ENCODE results near the gene ACP4. TPM values are rescaled to one million over a fixed set of nuclear protein-coding genes. Genes with fewer than 3 reads are reported as not detected.
A peak's percentile ranks its signal among the peaks of the same experiment; 100 is the strongest.
"Not testable (repeated sequence)": the region's sequence is repeated elsewhere in the genome, so short reads cannot be mapped to it uniquely, and the experiment has no call there.

Gene ACP4
- total RNA-seq, 1 donor, result not detected

DNA sequence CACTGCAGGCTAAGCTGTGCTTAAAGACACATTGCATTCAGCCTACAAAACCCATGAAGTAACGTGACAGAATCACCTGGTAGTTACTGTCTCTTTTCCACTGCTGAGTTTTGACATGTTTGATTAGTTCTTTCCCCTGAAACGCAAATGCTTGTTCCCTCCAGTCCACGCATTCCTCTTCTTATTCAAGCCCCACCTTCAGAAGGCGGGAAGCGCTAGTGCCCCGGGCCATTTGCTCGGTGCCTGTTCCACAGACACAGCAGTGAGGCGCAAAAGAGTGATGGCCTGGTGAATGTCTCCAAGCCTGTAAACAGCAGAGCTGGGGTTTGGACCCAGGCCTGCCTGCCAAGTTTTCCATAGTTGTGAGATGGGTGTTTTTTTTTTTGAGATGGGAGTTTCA, 10.9 kb downstream of the ACP4 start:
- no peaks in the 10 kb centered on the region for H3K27me3 ChIP-seq (ENCODE audit: insufficient read depth, low read length)
- H3K79me2 ChIP-seq (ENCODE audit: insufficient read depth, low read length), result peaks cover 38% of the 10 kb centered on the region
- H3K27ac ChIP-seq (ENCODE audit: low read depth, low read length), result no peak overlapping the region
- no peak overlapping the region for H3K4me3 ChIP-seq (ENCODE audit: insufficient read depth, low read length)
- DNase-seq (ENCODE audit: insufficient read length, low spot score, missing footprints), result peak; percentile 11
- H4K20me1 ChIP-seq (ENCODE audit: insufficient read depth, low read length), result peaks cover 25% of the 10 kb centered on the region
- H3K9me3 ChIP-seq (ENCODE audit: low read depth, low read length), result no peaks in the 10 kb centered on the region
- H3K4me1 ChIP-seq (ENCODE audit: insufficient read depth, low read length), result peaks cover 17% of the 10 kb centered on the region
- no peak overlapping the region for H3K4me2 ChIP-seq (ENCODE audit: insufficient read depth, low read length)
- TF ChIP-seq, protein P1, sequence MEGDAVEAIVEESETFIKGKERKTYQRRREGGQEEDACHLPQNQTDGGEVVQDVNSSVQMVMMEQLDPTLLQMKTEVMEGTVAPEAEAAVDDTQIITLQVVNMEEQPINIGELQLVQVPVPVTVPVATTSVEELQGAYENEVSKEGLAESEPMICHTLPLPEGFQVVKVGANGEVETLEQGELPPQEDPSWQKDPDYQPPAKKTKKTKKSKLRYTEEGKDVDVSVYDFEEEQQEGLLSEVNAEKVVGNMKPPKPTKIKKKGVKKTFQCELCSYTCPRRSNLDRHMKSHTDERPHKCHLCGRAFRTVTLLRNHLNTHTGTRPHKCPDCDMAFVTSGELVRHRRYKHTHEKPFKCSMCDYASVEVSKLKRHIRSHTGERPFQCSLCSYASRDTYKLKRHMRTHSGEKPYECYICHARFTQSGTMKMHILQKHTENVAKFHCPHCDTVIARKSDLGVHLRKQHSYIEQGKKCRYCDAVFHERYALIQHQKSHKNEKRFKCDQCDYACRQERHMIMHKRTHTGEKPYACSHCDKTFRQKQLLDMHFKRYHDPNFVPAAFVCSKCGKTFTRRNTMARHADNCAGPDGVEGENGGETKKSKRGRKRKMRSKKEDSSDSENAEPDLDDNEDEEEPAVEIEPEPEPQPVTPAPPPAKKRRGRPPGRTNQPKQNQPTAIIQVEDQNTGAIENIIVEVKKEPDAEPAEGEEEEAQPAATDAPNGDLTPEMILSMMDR (IDR thresholded peaks at IDR 0.05; ENCODE audit: extremely low read depth, low read depth, low read length), result no peak
- peaks cover 33% of the 10 kb centered on the region for H3K36me3 ChIP-seq (ENCODE audit: insufficient read depth, low read length)
- H2AFZ ChIP-seq (ENCODE audit: low read length), result no peak overlapping the region

DNA sequence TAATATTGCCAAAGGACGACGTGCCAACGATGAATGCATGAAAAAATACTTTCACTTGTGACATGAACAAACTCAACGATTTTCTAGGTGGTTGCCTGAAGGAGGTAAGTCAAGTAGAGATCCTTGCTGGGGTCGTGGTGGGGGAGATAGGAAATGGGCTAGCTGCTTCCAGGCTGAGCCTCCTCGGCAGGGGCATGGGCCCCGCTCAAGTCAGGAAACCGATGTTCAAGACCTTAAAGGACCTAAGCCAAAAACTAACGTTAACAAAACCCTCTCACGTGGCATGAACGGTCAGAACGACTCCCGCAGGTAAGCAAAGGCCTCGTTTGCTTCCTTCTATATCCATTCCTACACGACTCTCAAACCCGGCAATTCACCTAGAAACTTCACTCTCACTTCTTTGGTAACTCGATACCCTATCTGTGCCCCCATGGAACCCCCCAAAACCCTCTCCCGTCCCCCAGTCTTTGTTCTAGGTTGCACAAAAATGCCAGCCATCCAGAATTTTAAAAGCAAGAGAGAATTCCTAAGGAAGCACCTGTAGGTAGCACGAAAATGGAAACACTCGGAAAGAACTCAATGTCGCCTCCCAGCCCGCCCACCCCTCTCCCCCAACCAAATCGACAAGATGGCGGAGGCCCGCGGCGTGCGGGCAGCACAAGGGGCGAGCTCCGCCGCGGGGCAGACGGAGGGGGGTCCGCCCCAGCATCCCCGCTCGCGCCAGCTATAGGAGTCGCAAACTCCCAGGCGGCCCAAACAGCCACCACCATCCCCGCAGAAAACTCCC, 13.6 kb downstream of the ACP4 start:
- H3K9me3 ChIP-seq (ENCODE audit: low read depth, low read length), result no peaks in the 10 kb centered on the region
- H3K79me2 ChIP-seq (ENCODE audit: insufficient read depth, low read length), result peaks cover 38% of the 10 kb centered on the region
- H3K27ac ChIP-seq (ENCODE audit: low read depth, low read length), result peak overlapping the region; percentile 99
- TF ChIP-seq, protein P1 (IDR thresholded peaks at IDR 0.05; ENCODE audit: extremely low read depth, low read depth, low read length), result no peak
- H3K4me1 ChIP-seq (ENCODE audit: insufficient read depth, low read length), result peaks cover 17% of the 10 kb centered on the region
- H2AFZ ChIP-seq (ENCODE audit: low read length), result peak overlapping the region; percentile 97
- peaks cover 10% of the 10 kb centered on the region for H4K20me1 ChIP-seq (ENCODE audit: insufficient read depth, low read length)
- H3K36me3 ChIP-seq (ENCODE audit: insufficient read depth, low read length), result peaks cover 20% of the 10 kb centered on the region
- H3K27me3 ChIP-seq (ENCODE audit: insufficient read depth, low read length), result no peaks in the 10 kb centered on the region
- peak overlapping the region; percentile 98 for H3K4me2 ChIP-seq (ENCODE audit: insufficient read depth, low read length)
- peak; percentile 73 for DNase-seq (ENCODE audit: insufficient read length, low spot score, missing footprints)
- H3K4me3 ChIP-seq (ENCODE audit: insufficient read depth, low read length), result peak overlapping the region; percentile 83

DNA sequence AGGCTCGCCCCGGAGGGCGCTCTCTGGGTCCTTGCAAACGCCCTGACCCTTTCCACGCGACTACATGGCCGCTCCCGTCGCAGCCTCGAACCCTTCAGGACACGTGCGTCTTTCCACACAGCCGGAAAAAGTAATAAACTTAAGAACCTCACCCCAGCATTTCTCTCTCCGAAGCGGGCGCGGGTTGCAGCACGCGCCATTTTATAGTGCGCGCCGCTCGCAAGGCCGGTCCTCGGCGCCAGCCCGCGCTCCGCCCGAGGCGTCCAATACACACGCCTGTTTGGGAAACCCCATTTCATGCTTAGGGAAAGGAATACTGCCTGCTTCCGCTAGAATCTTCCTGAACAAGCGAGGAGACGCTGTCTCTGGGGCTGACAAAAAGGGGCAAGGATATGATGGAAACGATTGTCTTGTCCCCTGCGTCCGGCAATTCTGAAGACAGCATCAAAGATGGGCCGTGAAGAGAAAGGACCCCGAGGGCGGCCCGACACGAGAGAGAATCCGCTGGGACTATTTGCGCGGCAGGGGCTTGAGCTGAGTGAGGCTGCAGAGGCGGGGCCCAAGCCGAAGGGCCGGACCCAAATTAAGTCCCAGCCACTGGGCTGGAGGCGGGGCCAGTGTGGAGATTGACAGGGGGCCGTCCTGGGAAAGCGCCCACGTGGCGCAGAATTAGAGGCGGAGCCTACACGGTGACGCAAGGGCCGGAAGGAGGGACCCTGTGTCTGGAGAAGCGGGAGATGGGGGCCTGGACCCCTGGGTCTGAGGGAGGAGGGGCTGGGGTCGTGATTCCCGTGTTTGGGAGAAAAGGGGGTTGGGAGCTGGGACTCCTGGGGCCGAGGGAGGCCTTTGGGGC, 14.4 kb downstream of the ACP4 start:
- peak overlapping the region; percentile 98 for H3K4me2 ChIP-seq (ENCODE audit: insufficient read depth, low read length)
- H3K36me3 ChIP-seq (ENCODE audit: insufficient read depth, low read length), result peaks cover 17% of the 10 kb centered on the region
- peaks cover 17% of the 10 kb centered on the region for H3K4me1 ChIP-seq (ENCODE audit: insufficient read depth, low read length)
- TF ChIP-seq, protein P1 (IDR thresholded peaks at IDR 0.05; ENCODE audit: extremely low read depth, low read depth, low read length), result no peak
- H3K9me3 ChIP-seq (ENCODE audit: low read depth, low read length), result no peaks in the 10 kb centered on the region
- H4K20me1 ChIP-seq (ENCODE audit: insufficient read depth, low read length), result peaks cover 10% of the 10 kb centered on the region
- peak; percentile 99 for DNase-seq (ENCODE audit: insufficient read length, low spot score, missing footprints)
- H3K27me3 ChIP-seq (ENCODE audit: insufficient read depth, low read length), result no peaks in the 10 kb centered on the region
- peaks cover 38% of the 10 kb centered on the region for H3K79me2 ChIP-seq (ENCODE audit: insufficient read depth, low read length)
- peak overlapping the region; percentile 83 for H3K4me3 ChIP-seq (ENCODE audit: insufficient read depth, low read length)
- H3K27ac ChIP-seq (ENCODE audit: low read depth, low read length), result peak overlapping the region; percentile 99
- H2AFZ ChIP-seq (ENCODE audit: low read length), result peak overlapping the region; percentile 97

DNA sequence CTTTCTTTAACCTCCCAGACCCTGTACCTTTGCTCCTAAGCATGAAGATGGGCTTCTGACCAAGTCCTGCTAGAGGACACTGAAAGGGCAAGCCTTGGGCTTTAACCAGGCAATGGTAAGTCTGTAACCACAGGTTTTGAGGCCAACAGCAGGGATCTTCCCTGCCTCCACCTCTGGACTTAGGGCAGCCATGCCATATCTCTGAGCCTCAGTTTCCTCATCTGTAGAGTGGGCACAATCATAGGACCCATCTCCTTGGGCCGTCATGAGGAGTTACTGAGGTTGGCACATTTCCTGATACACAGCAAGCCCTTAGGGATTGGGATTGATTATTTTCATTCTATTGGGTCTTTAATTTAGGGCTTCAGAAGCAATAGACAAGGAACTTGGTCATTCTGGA, 18.6 kb downstream of the ACP4 start:
- Histone ChIP-seq H3K27me3 (ENCODE audit: insufficient read depth, low read length) (no peaks in the 10 kb centered on the region), H3K4me2 (ENCODE audit: insufficient read depth, low read length) (no peak overlapping the region), H3K36me3 (ENCODE audit: insufficient read depth, low read length) (no peaks in the 10 kb centered on the region), H3K9me3 (ENCODE audit: low read depth, low read length) (no peaks in the 10 kb centered on the region), H3K4me3 (ENCODE audit: insufficient read depth, low read length) (no peak overlapping the region), H3K4me1 (ENCODE audit: insufficient read depth, low read length) (peaks cover 3% of the 10 kb centered on the region), H4K20me1 (ENCODE audit: insufficient read depth, low read length) (no peaks in the 10 kb centered on the region), H2AFZ (ENCODE audit: low read length) (no peak overlapping the region), H3K27ac (ENCODE audit: low read depth, low read length) (no peak overlapping the region), H3K79me2 (ENCODE audit: insufficient read depth, low read length) (peaks cover 6% of the 10 kb centered on the region)
- peak; percentile 8 for DNase-seq (ENCODE audit: insufficient read length, low spot score, missing footprints)
- TF ChIP-seq, protein P1 (IDR thresholded peaks at IDR 0.05; ENCODE audit: extremely low read depth, low read depth, low read length), result no peak

DNA sequence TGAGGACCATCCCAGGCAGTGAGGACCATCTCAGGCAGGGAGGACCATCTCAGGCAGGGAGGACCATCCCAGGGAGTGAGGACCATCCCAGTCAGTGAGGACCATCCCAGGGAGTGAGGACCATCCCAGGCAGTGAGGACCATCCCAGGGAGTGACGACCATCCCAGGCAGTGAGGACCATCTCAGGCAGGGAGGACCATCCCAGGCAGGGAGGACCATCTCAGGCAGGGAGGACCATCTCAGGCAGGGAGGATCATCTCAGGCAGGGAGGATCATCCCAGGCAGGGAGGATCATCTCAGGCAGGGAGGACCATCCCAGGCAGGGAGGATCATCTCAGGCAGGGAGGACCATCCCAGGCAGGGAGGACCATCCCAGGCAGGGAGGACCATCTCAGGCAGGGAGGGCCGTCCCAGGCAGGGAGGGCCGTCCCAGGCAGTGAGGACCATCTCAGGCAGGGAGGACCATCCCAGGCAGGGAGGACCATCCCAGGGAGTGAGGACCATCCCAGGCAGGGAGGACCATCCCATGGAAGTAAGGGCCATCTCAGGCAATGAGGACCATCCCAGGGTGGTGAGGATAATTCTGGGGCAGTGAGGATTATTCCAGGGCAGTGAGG, 21.5 kb downstream of the ACP4 start:
- H3K36me3 ChIP-seq (ENCODE audit: insufficient read depth, low read length); H4K20me1 ChIP-seq (ENCODE audit: insufficient read depth, low read length); H3K27ac ChIP-seq (ENCODE audit: low read depth, low read length); H3K4me1 ChIP-seq (ENCODE audit: insufficient read depth, low read length); H3K4me3 ChIP-seq (ENCODE audit: insufficient read depth, low read length); H3K4me2 ChIP-seq (ENCODE audit: insufficient read depth, low read length); H3K9me3 ChIP-seq (ENCODE audit: low read depth, low read length); H3K79me2 ChIP-seq (ENCODE audit: insufficient read depth, low read length); H2AFZ ChIP-seq (ENCODE audit: low read length); DNase-seq (ENCODE audit: insufficient read length, low spot score, missing footprints); H3K27me3 ChIP-seq (ENCODE audit: insufficient read depth, low read length): not testable (repeated sequence)
